Trophoblast cell (in vitro differentiated cells and primary cell): ENCODE measurements around the gene MSH3.
A peak's percentile ranks its signal among the peaks of the same experiment; 100 is the strongest.
"Not testable (repeated sequence)": the region's sequence is repeated elsewhere in the genome, so short reads cannot be mapped to it uniquely, and the experiment has no call there.

Source experiments
- DNase-seq, 2 donors: peaks; one replicate each; pipeline ENCODE4 v3.0.0-alpha.2; 2016
- H2AFZ ChIP-seq: 2 replicates; pipeline ENCODE4 v1.6.1; 2013; ENCODE audit warnings: low read length, moderate library complexity, mild to moderate bottlenecking; ENCODE audit not compliant: insufficient read depth, poor library complexity
- H2AK5ac ChIP-seq: 2 replicates; pipeline ENCODE4 v1.6.1; 2013; ENCODE audit warnings: mild to moderate bottlenecking, low read length
- H2BK120ac ChIP-seq: 2 replicates; pipeline ENCODE4 v1.6.1; 2013; ENCODE audit warnings: low read length, mild to moderate bottlenecking, moderate library complexity; ENCODE audit not compliant: insufficient read depth, poor library complexity
- H2BK12ac ChIP-seq: 2 replicates; pipeline ENCODE4 v1.6.1; 2013; ENCODE audit warnings: mild to moderate bottlenecking, low read length, moderate library complexity
- H2BK5ac ChIP-seq: 2 replicates; pipeline ENCODE4 v1.6.1; 2013; ENCODE audit warnings: low read length, low read depth, moderate library complexity, mild to moderate bottlenecking; ENCODE audit not compliant: poor library complexity
- H3K14ac ChIP-seq: 2 replicates; pipeline ENCODE4 v1.6.1; 2013; ENCODE audit warnings: mild to moderate bottlenecking, low read length
- H3K18ac ChIP-seq: 2 replicates; pipeline ENCODE4 v1.6.1; 2013; ENCODE audit warnings: mild to moderate bottlenecking, low read length
- H3K23ac ChIP-seq: 2 replicates; pipeline ENCODE4 v1.6.1; 2013; ENCODE audit warnings: low read length
- H3K27ac ChIP-seq: 2 replicates; pipeline ENCODE4 v1.5.1; 2013; ENCODE audit warnings: low read depth, mild to moderate bottlenecking, inconsistent platforms, low read length, moderate library complexity
- H3K27me3 ChIP-seq: 2 replicates; pipeline ENCODE4 v1.6.1; 2013; ENCODE audit warnings: inconsistent platforms, mild to moderate bottlenecking, low read length, moderate library complexity; ENCODE audit not compliant: insufficient read depth
- H3K36me3 ChIP-seq, 2 experiments: 1 replicate in 1 of 2; 2 replicates in 1 of 2; pipeline ENCODE4 v1.6.1; 2013; ENCODE audit warnings: low read length in 2 of 2, mild to moderate bottlenecking in 2 of 2, moderate library complexity in 1 of 2; ENCODE audit not compliant: insufficient read depth in 2 of 2, control insufficient read depth in 1 of 2
- H3K4ac ChIP-seq: 2 replicates; pipeline ENCODE4 v1.6.1; 2013; ENCODE audit warnings: low read depth, mild to moderate bottlenecking, low read length, moderate library complexity
- H3K4me1 ChIP-seq, 2 experiments: 1 replicate in 1 of 2; 2 replicates in 1 of 2; pipeline ENCODE4 v1.6.1; 2013; ENCODE audit warnings: low read length in 2 of 2, mild to moderate bottlenecking in 2 of 2, moderate library complexity in 1 of 2; ENCODE audit not compliant: insufficient read depth in 2 of 2, control insufficient read depth in 1 of 2
- H3K4me2 ChIP-seq: 2 replicates; pipeline ENCODE4 v1.6.1; 2013; ENCODE audit warnings: inconsistent platforms, mild to moderate bottlenecking, low read length, moderate library complexity
- H3K4me3 ChIP-seq: 2 replicates; pipeline ENCODE4 v1.5.1; 2013; ENCODE audit warnings: mild to moderate bottlenecking, low read depth, low read length, inconsistent platforms
- H3K79me1 ChIP-seq: one replicate; pipeline ENCODE4 v1.6.1; 2013; ENCODE audit warnings: low read length
- H3K79me2 ChIP-seq: 2 replicates; pipeline ENCODE4 v1.6.1; 2013; ENCODE audit warnings: low read length, mild to moderate bottlenecking; ENCODE audit not compliant: control insufficient read depth, insufficient read depth, poor library complexity
- H3K9ac ChIP-seq: 2 replicates; pipeline ENCODE4 v1.6.1; 2013; ENCODE audit warnings: mild to moderate bottlenecking, low read length
- H3K9me3 ChIP-seq: 2 replicates; pipeline ENCODE4 v1.6.1; 2013; ENCODE audit warnings: low read depth, mild to moderate bottlenecking, control low read depth, inconsistent platforms, low read length; ENCODE audit not compliant: insufficient read depth
- H4K12ac ChIP-seq: 2 replicates; pipeline ENCODE4 v1.6.1; 2013; ENCODE audit warnings: low read depth, mild to moderate bottlenecking, low read length, moderate library complexity
- H4K8ac ChIP-seq: 2 replicates; pipeline ENCODE4 v1.6.1; 2013; ENCODE audit warnings: low read depth, mild to moderate bottlenecking, low read length, moderate library complexity
- H4K91ac ChIP-seq: one replicate; pipeline ENCODE4 v1.6.1; 2013; ENCODE audit warnings: low read depth, mild to moderate bottlenecking, low read length, moderate library complexity
- WGBS: extraction: QIAGEN DNeasy Blood & Tissue Kit; methylation state at CpG from one replicate; pipeline ENCODE4 v1.1.7; 2013; ENCODE audit warnings: missing lambda C conversion rate; ENCODE audit not compliant: insufficient read length, insufficient coverage; ENCODE audit errors: extremely low coverage; 5-methylcytosine and 5-hydroxymethylcytosine counted together

The MSH3 gene

DNA sequence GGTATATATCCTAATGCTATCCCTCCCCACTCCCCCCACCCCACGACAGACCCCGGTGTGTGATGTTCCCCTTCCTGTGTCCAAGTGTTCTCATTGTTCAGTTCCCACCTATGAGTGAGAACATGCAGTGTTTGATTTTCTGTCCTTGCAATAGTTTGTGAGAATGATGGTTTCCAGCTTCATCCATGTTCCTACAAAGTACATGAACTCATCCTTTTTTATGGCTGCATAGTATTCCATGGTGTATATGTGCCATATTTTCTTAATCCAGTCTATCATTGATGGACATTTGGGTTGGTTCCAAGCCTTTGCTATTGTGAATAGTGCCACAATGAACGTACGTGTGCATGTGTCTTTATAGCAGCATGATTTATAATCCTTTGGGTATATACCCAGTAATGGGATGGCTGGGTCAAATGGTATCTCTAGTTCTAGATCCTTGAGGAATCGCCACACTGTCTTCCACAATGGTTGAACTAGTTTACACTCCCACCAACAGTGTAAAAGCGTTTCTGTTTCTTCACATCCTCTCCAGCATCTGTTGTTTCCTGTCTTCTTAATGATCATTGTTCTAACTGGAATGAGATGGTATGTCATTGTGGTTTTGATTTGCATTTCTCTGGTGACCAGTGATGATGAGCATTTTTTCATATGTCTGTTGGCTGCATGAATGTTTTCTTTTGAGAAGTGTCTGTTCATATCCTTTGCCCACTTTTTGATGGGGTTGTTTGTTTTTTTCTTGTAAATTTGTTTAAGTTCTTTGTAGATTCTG is 186.8 kb downstream of the MSH3 start:
- not testable (repeated sequence) for H3K4ac ChIP-seq, H3K9ac ChIP-seq, H3K27ac ChIP-seq, H3K36me3 ChIP-seq, H4K12ac ChIP-seq, H3K79me1 ChIP-seq, H3K9me3 ChIP-seq, H3K79me2 ChIP-seq, H3K14ac ChIP-seq, H3K27me3 ChIP-seq, H3K23ac ChIP-seq, H3K4me1 ChIP-seq, H4K8ac ChIP-seq, H4K91ac ChIP-seq, H3K4me3 ChIP-seq, H2AK5ac ChIP-seq, H2BK120ac ChIP-seq, DNase-seq, H2BK12ac ChIP-seq, H3K18ac ChIP-seq, H3K4me2 ChIP-seq, H2BK5ac ChIP-seq, H2AFZ ChIP-seq
- no CpG with 5 or more reads among the region's 6 CpGs for WGBS

GRCh38 chr5:80846422-80846821 is 192.0 kb downstream of the MSH3 start:
- H3K9me3 ChIP-seq, H3K27ac ChIP-seq, H2AK5ac ChIP-seq: not testable (repeated sequence)

GRCh38 chr5:80850168-80850567 is 195.7 kb downstream of the MSH3 start:
- H2AK5ac ChIP-seq, H3K36me3 ChIP-seq: not testable (repeated sequence)

More at GRCh38 chr5:80846422-80846821, 192.0 kb downstream of the MSH3 start:
- H3K4ac ChIP-seq, H3K4me1 ChIP-seq, H4K91ac ChIP-seq, H2AFZ ChIP-seq, H3K18ac ChIP-seq, H3K9ac ChIP-seq, H2BK5ac ChIP-seq, H3K23ac ChIP-seq, DNase-seq, H2BK120ac ChIP-seq, H3K27me3 ChIP-seq, H3K4me3 ChIP-seq, H3K4me2 ChIP-seq, H3K36me3 ChIP-seq, H3K14ac ChIP-seq, H2BK12ac ChIP-seq, H4K8ac ChIP-seq, H4K12ac ChIP-seq, H3K79me2 ChIP-seq, H3K79me1 ChIP-seq: not testable (repeated sequence)
- WGBS: no CpG with 5 or more reads among the region's 8 CpGs

DNA sequence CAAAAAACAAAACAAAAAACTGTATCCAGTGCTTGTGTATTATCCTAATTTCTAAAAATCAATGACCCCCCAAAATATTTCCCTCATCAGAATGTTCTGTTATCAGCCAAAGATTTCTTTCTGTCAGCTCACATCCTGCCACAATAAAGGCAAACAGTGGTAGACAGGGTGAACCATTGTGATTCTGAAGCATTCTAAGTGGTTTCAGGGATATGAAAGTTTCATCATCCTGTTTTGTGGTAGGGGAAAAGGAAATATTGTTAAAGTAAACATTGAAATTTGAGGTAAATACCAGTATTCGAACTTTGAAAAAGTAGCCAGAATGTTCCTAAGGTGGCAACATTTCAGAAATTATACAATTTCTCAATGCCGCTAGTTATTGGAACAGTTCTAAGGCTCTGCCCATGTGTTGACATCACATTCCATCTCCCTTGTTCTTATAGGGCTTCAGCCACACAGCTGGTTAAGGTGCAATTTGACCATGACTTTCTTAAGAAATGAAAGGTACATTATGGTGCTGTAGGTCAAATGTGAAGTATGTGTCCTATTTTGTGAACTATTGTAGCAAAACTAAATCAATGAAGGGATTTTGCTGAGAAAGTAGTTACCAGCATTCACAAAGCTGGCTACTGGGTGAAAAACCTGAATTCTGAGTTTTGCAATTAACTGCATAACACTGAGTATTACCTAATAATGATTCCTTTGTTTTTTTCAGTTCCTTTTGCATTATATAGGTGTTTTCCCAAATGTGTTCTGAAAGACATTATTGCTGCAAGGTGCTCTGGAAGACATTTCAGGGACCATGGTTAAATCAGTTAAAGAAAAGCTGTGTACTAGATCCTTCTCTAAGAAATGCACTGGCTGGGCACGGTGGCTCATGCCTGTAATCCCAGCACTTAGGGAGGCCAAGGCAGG is 198.1 kb downstream of the MSH3 start:
- Histone ChIP-seq H3K27me3 (no peaks in the 10 kb centered on the region), H3K4me2 (no peak overlapping the region), H3K18ac (no peak overlapping the region), H3K79me1 (no peaks in the 10 kb centered on the region), H3K23ac (no peak overlapping the region), H3K4me1 (no peaks in the 10 kb centered on the region), H2BK5ac (no peak overlapping the region), H2BK120ac (no peak overlapping the region), H3K4ac (no peak overlapping the region), H3K9me3 (peaks cover 4% of the 10 kb centered on the region), H4K91ac (no peak overlapping the region), H4K12ac (no peak overlapping the region), H3K36me3 (peaks cover 8 to 11% of the 10 kb centered on the region in 2 experiments), H3K27ac (no peak overlapping the region), H3K4me3 (no peak overlapping the region), H2BK12ac (no peak overlapping the region), H3K9ac (no peak overlapping the region), H2AFZ (no peak overlapping the region), H4K8ac (no peak overlapping the region), H3K14ac (no peak overlapping the region), H3K79me2 (no peaks in the 10 kb centered on the region), H2AK5ac (no peak overlapping the region)
- peak; percentile 17 to 82 for DNase-seq
- WGBS: 100% methylated on average over 1 of the region's 3 CpGs

More at GRCh38 chr5:80850168-80850567, 195.7 kb downstream of the MSH3 start:
- H3K18ac ChIP-seq, H3K4me3 ChIP-seq, H2BK120ac ChIP-seq, H4K8ac ChIP-seq, H3K4me2 ChIP-seq, H3K4me1 ChIP-seq, H2AFZ ChIP-seq, H3K79me2 ChIP-seq, H3K14ac ChIP-seq, H3K79me1 ChIP-seq, H3K23ac ChIP-seq, DNase-seq, H2BK12ac ChIP-seq, H4K91ac ChIP-seq, H3K9ac ChIP-seq, H4K12ac ChIP-seq, H3K9me3 ChIP-seq, H3K4ac ChIP-seq, H3K27ac ChIP-seq, H3K27me3 ChIP-seq, H2BK5ac ChIP-seq: not testable (repeated sequence)
- WGBS: no CpG with 5 or more reads among the region's 1 CpG
